ENCODE measurements around the gene HTR7. TPM values are rescaled to one million over a fixed set of nuclear protein-coding genes. Genes with fewer than 3 reads are reported as not detected.

Gene HTR7
- total and polyA plus RNA-seq, 2 of the 8 experiments (the other 6 are each of a cell fraction or from before 2014, with no cell fraction given), result 22.9 to 24.6 TPM

GRCh38 chr10:90855126-90855525 lies 2.7 kb downstream of the HTR7 start:
- Histone ChIP-seq H2AK5ac (ENCODE audit: low read depth, low read length) (no peak overlapping the region), H4K20me1 (replicated peaks in 1 of 2; ENCODE audit: control insufficient read depth in 1 of 2, insufficient read depth in 2 of 2, low read length in 2 of 2) (peaks cover 0 to 6% of the 10 kb centered on the region in 2 experiments), H2BK5ac (ENCODE audit: low read depth, low read length) (no peak overlapping the region), H3K14ac (ENCODE audit: insufficient read length) (no peak overlapping the region), H4K91ac (replicated peaks; ENCODE audit: insufficient read length, low read length) (no peak overlapping the region), H3K56ac (replicated peaks; ENCODE audit: insufficient read length, low read depth, low read length) (no peak overlapping the region), H3K27ac (ENCODE audit: low read depth, low read length) (no peak overlapping the region), H3K23me2 (ENCODE audit: low read depth, low read length) (peaks cover 6% of the 10 kb centered on the region; the same call in 1 of the 2 replicates), H2BK15ac (ENCODE audit: low read length) (no peak overlapping the region), H3K79me1 (ENCODE audit: low read depth, low read length) (no peaks in the 10 kb centered on the region), H3K27me3 (replicated peaks in 1 of 4; ENCODE audit: control insufficient read depth in 3 of 4, extremely low read depth in 1 of 4, insufficient read depth in 3 of 4, low read length in 3 of 4) (peaks cover 1 to 14% (median 8%) of the 10 kb centered on the region in 4 experiments; a peak in 6 of 7 replicates), H3K9ac (replicated peaks in 1 of 4; ENCODE audit: extremely low read depth in 1 of 4, low read depth in 3 of 4, low read length in 3 of 4) (no peak overlapping the region), H3K23ac (ENCODE audit: insufficient read length) (no peak overlapping the region), H3K4ac (replicated peaks; ENCODE audit: insufficient read length, low read depth, low read length) (no peak overlapping the region), H2BK12ac (ENCODE audit: low read depth, low read length) (no peak overlapping the region), H3K9me3 (ENCODE audit: insufficient read depth in 2 of 2, low read depth in 1 of 2, low read length in 1 of 2) (peaks cover 14 to 16% of the 10 kb centered on the region in 2 experiments), H2BK20ac (ENCODE audit: low read length) (no peak overlapping the region), H2BK120ac (replicated peaks; ENCODE audit: low read depth, low read length) (no peak overlapping the region), H3K4me1 (replicated peaks in 1 of 4; ENCODE audit: control insufficient read depth in 3 of 4, insufficient read depth in 4 of 4, low read length in 3 of 4) (peaks cover 0 to 9% (median 2%) of the 10 kb centered on the region in 4 experiments; a peak in 3 of 7 replicates), H3K4me3 (ENCODE audit: extremely low read depth in 1 of 4, insufficient read depth in 2 of 4, low read depth in 3 of 4, low read length in 4 of 4) (peak overlapping the region in 3 of 4 experiments; percentile 27 to 93 (median 78); a peak in 5 of 8 replicates), H4K8ac (ENCODE audit: extremely low read depth, insufficient read depth, low read length) (no peak overlapping the region), H4K5ac (ENCODE audit: insufficient read length, low read depth, low read length) (no peak overlapping the region), H3K36me3 (ENCODE audit: control insufficient read depth in 2 of 4, insufficient read depth in 4 of 4, low read length in 3 of 4) (peaks cover 0 to 13% (median 0%) of the 10 kb centered on the region in 4 experiments; a peak in 2 of 8 replicates), H3K18ac (ENCODE audit: extremely low read depth, low read length) (no peak overlapping the region), H3K79me2 (ENCODE audit: control insufficient read depth in 1 of 2, insufficient read depth in 2 of 2, low read length in 2 of 2) (peaks cover 0 to 68% of the 10 kb centered on the region in 2 experiments; a peak in 3 of 4 replicates), H2AFZ (ENCODE audit: low read length) (no peak overlapping the region), H3K4me2 (ENCODE audit: insufficient read depth in 1 of 2, low read depth in 2 of 2, low read length in 2 of 2) (peak overlapping the region; percentile 76 to 87)
- ChIA-PET CTCF (ENCODE audit: partially characterized antibody) (interaction anchor here (0.6 to 2.9 kb wide), 6 partner anchors 17 to 104 kb away, joined by 3 to 24 read pairs (median 6); partner anchors contain the start of gene RPP30), POLR2A (ENCODE audit: partially characterized antibody) (interaction anchor here (1.1 kb wide), 1 partner anchor 17 kb away, joined by 5 read pairs; the partner anchor contains the start of gene RPP30)
- 60% methylated on average over 3 of the region's 3 CpGs; no CpG with 5 or more reads in 1 of the 2 experiments for WGBS, 2 experiments (ENCODE audit: extremely low coverage in 1 of 2, insufficient coverage in 1 of 2, insufficient read length in 1 of 2, insufficient replicate concordance in 2 of 2, low coverage in 1 of 2, low lambda C conversion rate in 2 of 2, missing lambda C conversion rate in 1 of 2)
- no peak for DNase-seq (ENCODE audit: low read depth in 1 of 2, low spot score in 2 of 2)
- FAIRE-seq, result no peak
- TF ChIP-seq RBBP5 (IDR thresholded peaks at IDR 0.05; ENCODE audit: borderline replicate concordance, low read depth, low read length) (no peak), HDAC2 (IDR thresholded peaks at IDR 0.05; ENCODE audit: borderline replicate concordance in 1 of 2, low read depth in 2 of 2, low read length in 2 of 2) (no peak), EGR1 (IDR thresholded peaks at IDR 0.05; ENCODE audit: borderline replicate concordance, low read depth, low read length) (no peak), KDM4A (IDR thresholded peaks at IDR 0.05; ENCODE audit: low read depth, low read length, severe bottlenecking) (no peak), RXRA (IDR thresholded peaks at IDR 0.05; ENCODE audit: insufficient read depth, low read depth, low read length) (no peak), SP4 (IDR thresholded peaks at IDR 0.05; ENCODE audit: low read length) (no peak), BRCA1 (IDR thresholded peaks at IDR 0.05; ENCODE audit: low read depth, low read length) (no peak), CHD1 (IDR thresholded peaks at IDR 0.05; ENCODE audit: low read depth, low read length) (no peak), SIRT6 (IDR thresholded peaks at IDR 0.05; ENCODE audit: low read length) (no peak), HDAC6 (IDR thresholded peaks at IDR 0.05; ENCODE audit: low read depth, low read length) (no peak), YY1 (IDR thresholded peaks at IDR 0.05; ENCODE audit: low read depth, low read length) (no peak), KDM5A (IDR thresholded peaks at IDR 0.05; ENCODE audit: low read length) (no peak), TAF7 (optimal IDR thresholded peaks at IDR 0.05; ENCODE audit: borderline replicate concordance, low read depth, low read length) (no peak), BCL11A (IDR thresholded peaks at IDR 0.05; ENCODE audit: low read depth in 2 of 2, low read length in 2 of 2) (no peak), CEBPB (IDR thresholded peaks at IDR 0.05; ENCODE audit: low read depth, low read length) (no peak)
